ENCODE results near the gene ANKRD60. TPM values are rescaled to one million over a fixed set of nuclear protein-coding genes. Genes with fewer than 3 reads are reported as not detected.

Gene ANKRD60, protein sequence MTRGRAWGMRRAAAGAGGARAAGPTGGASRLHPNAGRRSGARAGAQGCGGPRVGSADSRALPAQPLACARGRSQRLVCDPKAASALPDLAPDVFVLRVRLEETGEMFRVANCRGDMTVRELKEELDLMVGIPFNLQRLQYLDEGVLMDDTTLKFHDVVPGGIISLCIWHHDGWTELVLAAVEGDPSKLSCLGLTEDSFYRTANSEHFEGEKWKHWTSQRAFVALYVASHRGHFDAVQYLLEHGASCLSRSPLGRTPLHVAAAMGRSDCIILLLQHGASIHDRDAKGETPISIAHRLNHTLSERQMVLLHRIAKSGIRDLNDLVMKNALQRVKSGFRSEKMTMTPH
- polyA plus RNA-seq (2012; ENCODE audit: low read depth, missing spikeins): not detected

- no peak for FAIRE-seq
- no peak for DNase-seq (ENCODE audit: insufficient read length, low spot score)
- no peak for TF ChIP-seq TAF1 (IDR thresholded peaks at IDR 0.05; ENCODE audit: low read depth, low read length)
These were observed at the start of gene ANKRD60 for GRCh38 chr20:58228484-58229197. TSS of gene ANKRD60 (minus strand) at chr20:58228653. CDS start at chr20:58228653, 0 bp downstream.

DNA sequence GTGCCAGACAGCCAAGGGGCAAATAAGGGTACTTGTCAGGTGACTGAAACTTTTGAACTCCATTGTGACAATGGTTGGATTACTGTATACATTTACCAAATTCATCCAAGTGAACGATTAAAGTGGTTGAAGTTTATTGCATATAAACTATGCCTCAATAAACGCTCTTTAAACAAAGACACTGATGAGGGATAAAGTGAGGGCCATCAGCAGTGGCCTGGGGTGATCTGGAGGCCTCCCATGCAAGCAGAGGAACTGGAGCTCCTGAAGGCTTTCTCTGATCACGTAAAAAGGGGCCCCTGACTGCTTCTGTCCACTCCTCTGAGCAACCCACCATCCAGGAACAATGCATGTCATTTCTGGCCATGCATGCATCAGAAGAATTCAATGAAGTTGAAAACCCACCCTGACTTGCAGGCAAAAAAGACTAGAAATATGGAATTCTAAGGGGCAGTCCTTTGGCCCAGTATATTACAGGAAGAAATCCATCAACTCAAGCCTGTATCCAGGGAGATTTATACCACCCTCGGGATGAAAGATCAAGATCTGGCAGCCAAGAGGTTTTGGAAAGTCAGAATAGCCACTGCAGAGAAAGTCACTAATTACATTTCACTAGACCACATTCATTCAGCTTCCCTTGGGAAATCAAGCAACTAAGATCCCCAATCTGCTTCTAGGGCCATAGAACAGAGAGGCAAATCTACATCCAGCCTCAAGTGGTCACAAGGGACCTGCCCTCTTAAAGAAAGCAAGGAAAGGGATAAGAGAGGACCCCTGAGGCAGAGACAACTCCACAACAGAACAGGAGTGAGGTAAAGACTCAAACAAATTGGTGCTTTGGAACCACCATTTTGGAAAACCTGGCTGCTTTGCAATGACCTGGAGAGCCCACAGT lies 49.4 kb upstream of the ANKRD60 start:
- TF ChIP-seq PAX5 (IDR thresholded peaks at IDR 0.05; ENCODE audit: insufficient read depth, low read length, severe bottlenecking) (no peak), POU2F2 (IDR thresholded peaks at IDR 0.05; ENCODE audit: low read depth, low read length) (no peak), SPI1 (IDR thresholded peaks at IDR 0.05; ENCODE audit: low read depth, low read length) (no peak), POLR2A (IDR thresholded peaks at IDR 0.05; ENCODE audit: low read depth, low read length) (no peak), POLR2AphosphoS5 (IDR thresholded peaks at IDR 0.05; ENCODE audit: low read depth, low read length) (no peak), TAF1 (IDR thresholded peaks at IDR 0.05; ENCODE audit: low read depth, low read length) (no peak)
- FAIRE-seq: no peak
- no peak for DNase-seq (ENCODE audit: insufficient read length, low spot score)

DNA sequence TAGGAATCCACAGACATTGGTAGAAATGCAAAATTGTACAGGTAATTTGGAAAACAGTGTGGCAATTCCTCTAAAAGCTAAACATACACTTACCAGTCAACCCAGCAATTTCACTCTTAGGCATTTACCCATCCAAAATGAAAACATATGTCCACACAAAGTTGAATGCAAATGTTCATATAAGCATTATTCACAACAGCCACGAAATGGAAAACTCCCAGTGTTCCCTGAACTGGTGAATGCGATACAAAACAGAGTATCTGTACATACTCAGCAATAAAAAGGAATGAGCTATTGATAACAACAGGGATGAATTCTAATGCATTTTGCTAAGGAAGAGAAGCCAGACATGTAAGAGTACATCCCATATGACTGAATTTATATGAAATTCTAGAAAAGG lies 48.7 kb upstream of the ANKRD60 start:
- FAIRE-seq: no peak
- no peak for DNase-seq (ENCODE audit: insufficient read length, low spot score)
- no peak for TF ChIP-seq POLR2AphosphoS5 (IDR thresholded peaks at IDR 0.05; ENCODE audit: low read depth, low read length)
- no peak for TF ChIP-seq POLR2A (IDR thresholded peaks at IDR 0.05; ENCODE audit: low read depth, low read length)
- no peak for TF ChIP-seq PAX5 (IDR thresholded peaks at IDR 0.05; ENCODE audit: insufficient read depth, low read length, severe bottlenecking)
- no peak for TF ChIP-seq POU2F2 (IDR thresholded peaks at IDR 0.05; ENCODE audit: low read depth, low read length)
- TF ChIP-seq TAF1 (IDR thresholded peaks at IDR 0.05; ENCODE audit: low read depth, low read length): no peak
- TF ChIP-seq SPI1 (IDR thresholded peaks at IDR 0.05; ENCODE audit: low read depth, low read length): no peak

DNA sequence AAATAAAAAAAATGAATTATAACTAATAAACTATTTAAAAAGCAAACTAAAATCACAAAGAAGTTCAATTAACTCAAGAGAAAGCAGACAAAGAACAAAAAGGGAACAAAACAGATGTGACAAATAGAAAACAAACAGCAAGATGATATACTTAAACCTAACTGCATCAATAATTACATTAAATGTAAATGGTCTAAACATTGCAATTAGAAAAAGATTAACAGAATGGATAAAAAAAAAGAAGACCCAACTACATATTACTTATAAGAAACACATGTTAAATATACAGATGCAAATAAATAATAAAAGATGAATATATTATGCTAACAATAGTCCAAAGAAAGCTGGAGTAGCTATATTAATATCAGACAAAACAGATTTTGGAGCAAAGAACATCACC lies 45.9 kb upstream of the ANKRD60 start:
- FAIRE-seq: no peak
- no peak for TF ChIP-seq POU2F2 (IDR thresholded peaks at IDR 0.05; ENCODE audit: low read depth, low read length)
- TF ChIP-seq POLR2AphosphoS5 (IDR thresholded peaks at IDR 0.05; ENCODE audit: low read depth, low read length): no peak
- no peak for TF ChIP-seq PAX5 (IDR thresholded peaks at IDR 0.05; ENCODE audit: insufficient read depth, low read length, severe bottlenecking)
- no peak for TF ChIP-seq TAF1 (IDR thresholded peaks at IDR 0.05; ENCODE audit: low read depth, low read length)
- no peak for DNase-seq (ENCODE audit: insufficient read length, low spot score)

DNA sequence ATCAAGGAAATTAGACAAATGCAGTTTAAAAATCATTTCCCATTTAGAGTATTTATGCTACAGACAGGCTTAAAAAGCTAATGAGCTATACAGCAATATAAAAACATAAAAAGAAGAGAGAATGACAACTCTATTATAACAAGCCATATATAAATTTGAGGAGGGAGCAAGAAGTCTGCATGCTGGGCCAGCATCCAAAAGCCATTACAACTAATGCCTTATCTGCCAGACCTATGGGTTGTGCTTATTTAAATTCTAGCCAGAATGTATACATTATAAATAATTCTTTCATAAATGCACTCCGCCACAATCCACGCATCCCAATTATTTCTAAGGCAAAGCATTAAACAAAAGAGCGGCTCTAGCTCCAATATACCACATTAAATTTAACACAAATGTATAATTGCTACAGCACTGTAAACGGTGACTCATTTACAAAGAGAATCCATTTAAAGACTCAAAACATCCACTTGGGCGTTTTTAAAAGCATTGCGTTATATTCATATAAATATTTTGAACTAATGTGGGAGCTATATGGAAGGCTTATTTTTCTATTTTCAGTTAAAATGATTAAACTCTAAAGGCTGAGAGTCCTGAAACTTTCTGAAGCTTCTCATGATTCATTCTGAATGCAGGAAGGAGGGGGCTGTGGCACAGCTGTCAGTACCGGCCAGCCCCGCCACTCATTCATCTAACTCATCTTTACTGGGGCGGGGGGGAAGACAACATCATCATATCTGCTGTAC lies 43.3 kb upstream of the ANKRD60 start:
- no peak for TF ChIP-seq TAF1 (IDR thresholded peaks at IDR 0.05; ENCODE audit: low read depth, low read length)
- no peak for TF ChIP-seq POU2F2 (IDR thresholded peaks at IDR 0.05; ENCODE audit: low read depth, low read length)
- no peak for TF ChIP-seq POLR2AphosphoS5 (IDR thresholded peaks at IDR 0.05; ENCODE audit: low read depth, low read length)
- no peak for TF ChIP-seq PAX5 (IDR thresholded peaks at IDR 0.05; ENCODE audit: insufficient read depth, low read length, severe bottlenecking)
- no peak for TF ChIP-seq POLR2A (IDR thresholded peaks at IDR 0.05; ENCODE audit: low read depth, low read length)
- no peak for TF ChIP-seq SPI1 (IDR thresholded peaks at IDR 0.05; ENCODE audit: low read depth, low read length)
- no peak for FAIRE-seq
- no peak for DNase-seq (ENCODE audit: insufficient read length, low spot score)

DNA sequence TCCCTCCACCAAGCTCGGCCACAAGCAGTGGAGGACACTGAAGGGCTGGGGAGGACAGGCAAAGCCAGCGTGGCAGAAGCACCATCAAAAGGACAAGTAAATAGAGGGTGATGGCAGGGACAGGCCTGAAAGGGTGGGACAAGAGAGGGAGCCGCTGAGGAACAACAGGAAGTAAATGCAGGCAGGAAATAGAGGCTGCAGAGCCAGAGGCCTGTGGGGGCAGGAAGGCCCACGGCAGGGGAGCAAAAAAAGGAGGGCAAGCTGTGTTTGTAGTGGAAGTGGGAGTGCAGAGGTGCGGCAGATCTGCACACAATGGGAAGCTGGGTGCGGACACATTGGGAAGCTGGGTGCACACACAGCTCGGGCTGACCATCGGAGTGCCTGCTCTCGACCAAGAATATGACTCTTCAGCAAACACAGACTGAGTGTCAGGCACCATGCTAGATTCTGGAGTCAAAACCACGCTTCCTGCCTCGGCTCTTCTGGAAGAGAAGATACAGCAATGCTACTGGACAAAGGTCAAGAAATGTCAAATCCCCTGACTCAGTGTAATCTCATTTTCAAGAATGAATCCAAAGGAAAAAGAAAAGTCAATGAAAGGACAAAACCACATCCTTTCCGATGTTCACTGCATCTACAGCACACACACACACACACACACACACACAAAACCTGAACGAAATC lies 40.6 kb upstream of the ANKRD60 start:
- no peak for TF ChIP-seq TAF1 (IDR thresholded peaks at IDR 0.05; ENCODE audit: low read depth, low read length)
- TF ChIP-seq SPI1 (IDR thresholded peaks at IDR 0.05; ENCODE audit: low read depth, low read length): no peak
- TF ChIP-seq POLR2A (IDR thresholded peaks at IDR 0.05; ENCODE audit: low read depth, low read length): no peak
- TF ChIP-seq POLR2AphosphoS5 (IDR thresholded peaks at IDR 0.05; ENCODE audit: low read depth, low read length): no peak
- TF ChIP-seq POU2F2 (IDR thresholded peaks at IDR 0.05; ENCODE audit: low read depth, low read length): no peak
- TF ChIP-seq PAX5 (IDR thresholded peaks at IDR 0.05; ENCODE audit: insufficient read depth, low read length, severe bottlenecking): no peak
- DNase-seq (ENCODE audit: insufficient read length, low spot score) (no peak), FAIRE-seq (no peak)

- TF ChIP-seq POU2F2 (IDR thresholded peaks at IDR 0.05; ENCODE audit: low read depth, low read length) (no peak), SPI1 (IDR thresholded peaks at IDR 0.05; ENCODE audit: low read depth, low read length) (no peak), TAF1 (IDR thresholded peaks at IDR 0.05; ENCODE audit: low read depth, low read length) (no peak), POLR2A (IDR thresholded peaks at IDR 0.05; ENCODE audit: low read depth, low read length) (no peak), POLR2AphosphoS5 (IDR thresholded peaks at IDR 0.05; ENCODE audit: low read depth, low read length) (no peak), PAX5 (IDR thresholded peaks at IDR 0.05; ENCODE audit: insufficient read depth, low read length, severe bottlenecking) (no peak)
These were observed 40.0 kb upstream of the ANKRD60 start for GRCh38 chr20:58268421-58268821.

More at GRCh38 chr20:58268421-58268821, 40.0 kb upstream of the ANKRD60 start:
- FAIRE-seq (no peak), DNase-seq (ENCODE audit: insufficient read length, low spot score) (no peak)
